Pulmonary artery endothelial cell (primary cell): ENCODE measurements around the gene FMNL2. TPM values are rescaled to one million over a fixed set of nuclear protein-coding genes. Genes with fewer than 3 reads are reported as not detected.
"Not testable (repeated sequence)": the region's sequence is repeated elsewhere in the genome, so short reads cannot be mapped to it uniquely, and the experiment has no call there.

Source experiments
- DNase-seq: peaks from one replicate; pipeline ENCODE4 v3.0.0-alpha.2; 2011; ENCODE audit warnings: low read depth, low spot score
- total RNA-seq: library from RNA; depleted of rRNA; stranded (reverse); fragments of >200 nt; gene quantifications from 2 replicates; pipeline ENCODE4 v1.2.3, GENCODE V29; 2014

Gene FMNL2
- total RNA-seq, 1 donor from 2014 or later: 26.6 TPM

DNA sequence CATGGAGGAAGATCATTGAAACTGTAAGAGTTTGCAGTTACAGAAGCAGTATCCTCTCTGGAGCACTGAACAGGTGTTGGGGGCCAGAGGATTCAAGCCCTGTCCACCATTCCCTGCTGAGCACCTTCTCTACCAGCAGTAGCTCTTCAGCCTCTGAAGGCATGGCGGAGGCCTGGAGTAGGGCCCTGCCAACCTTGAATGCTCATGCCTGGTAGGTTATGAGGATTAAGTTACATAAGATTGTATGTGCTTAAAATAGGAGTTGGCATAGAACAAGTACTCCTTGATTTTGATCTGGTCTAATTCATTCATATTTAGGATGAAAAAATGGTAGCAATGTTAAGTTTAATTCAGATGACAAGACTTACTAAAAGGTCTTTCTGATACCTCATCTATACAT, 40.2 kb downstream of the FMNL2 start:
- DNase-seq: no peak

DNA sequence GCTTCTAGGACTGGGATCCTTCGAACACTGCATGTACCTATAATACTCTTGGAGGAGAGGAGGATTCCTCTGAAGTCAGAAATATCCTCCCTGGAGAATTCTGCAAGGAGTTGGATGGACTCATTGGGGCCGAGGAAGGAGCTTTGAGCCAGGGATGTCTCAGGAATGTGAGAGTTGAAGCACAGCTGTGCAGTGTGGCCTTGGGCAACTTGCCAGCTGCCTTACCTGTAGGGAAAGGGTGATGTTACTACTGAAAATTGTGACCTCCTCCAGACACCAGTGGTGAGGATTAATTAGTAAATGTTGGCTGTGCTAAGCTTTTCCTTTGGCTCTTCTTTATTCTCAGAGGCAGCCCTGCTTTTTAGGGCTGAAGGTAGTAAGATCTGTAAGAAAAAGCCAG, 41.4 kb downstream of the FMNL2 start:
- no peak for DNase-seq

DNA sequence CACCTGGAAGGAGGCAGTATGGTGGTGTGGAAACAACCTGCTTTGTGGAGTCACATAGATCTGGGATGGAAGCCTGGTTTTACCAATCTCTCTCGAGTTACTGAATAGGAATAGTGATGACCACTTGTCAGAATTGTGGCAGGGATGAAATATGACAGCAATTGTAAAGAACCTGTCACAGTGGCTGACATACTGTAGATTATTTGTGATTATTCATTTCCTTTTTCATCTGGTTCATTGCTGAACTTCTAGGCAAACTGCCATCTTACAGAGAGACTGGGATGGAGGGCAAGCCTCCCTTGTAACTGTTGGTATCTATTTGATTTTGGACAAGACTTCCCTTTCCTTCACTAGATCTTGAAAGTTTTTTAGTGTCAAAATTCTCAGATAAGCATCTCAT, 42.0 kb downstream of the FMNL2 start:
- no peak for DNase-seq

DNA sequence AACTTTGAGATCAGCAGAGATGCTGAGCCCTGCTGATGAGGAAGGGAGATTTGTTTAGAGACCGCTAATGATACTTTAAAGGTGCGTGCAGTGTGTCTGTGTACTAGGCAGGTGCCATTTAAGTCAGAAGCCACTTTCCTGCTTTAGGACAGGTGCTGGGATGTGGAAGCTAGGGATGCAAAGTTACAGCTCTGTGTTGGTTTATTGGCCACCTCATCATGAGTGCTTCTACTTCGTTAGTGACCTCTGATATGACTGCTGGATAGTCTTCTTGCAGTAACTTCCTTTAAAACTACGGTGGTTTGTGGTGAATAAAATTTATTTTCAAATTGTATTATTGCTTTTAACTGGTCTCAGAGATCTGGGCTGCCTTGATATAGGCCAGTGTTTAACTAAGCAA, 44.1 kb downstream of the FMNL2 start:
- DNase-seq: no peak

DNA sequence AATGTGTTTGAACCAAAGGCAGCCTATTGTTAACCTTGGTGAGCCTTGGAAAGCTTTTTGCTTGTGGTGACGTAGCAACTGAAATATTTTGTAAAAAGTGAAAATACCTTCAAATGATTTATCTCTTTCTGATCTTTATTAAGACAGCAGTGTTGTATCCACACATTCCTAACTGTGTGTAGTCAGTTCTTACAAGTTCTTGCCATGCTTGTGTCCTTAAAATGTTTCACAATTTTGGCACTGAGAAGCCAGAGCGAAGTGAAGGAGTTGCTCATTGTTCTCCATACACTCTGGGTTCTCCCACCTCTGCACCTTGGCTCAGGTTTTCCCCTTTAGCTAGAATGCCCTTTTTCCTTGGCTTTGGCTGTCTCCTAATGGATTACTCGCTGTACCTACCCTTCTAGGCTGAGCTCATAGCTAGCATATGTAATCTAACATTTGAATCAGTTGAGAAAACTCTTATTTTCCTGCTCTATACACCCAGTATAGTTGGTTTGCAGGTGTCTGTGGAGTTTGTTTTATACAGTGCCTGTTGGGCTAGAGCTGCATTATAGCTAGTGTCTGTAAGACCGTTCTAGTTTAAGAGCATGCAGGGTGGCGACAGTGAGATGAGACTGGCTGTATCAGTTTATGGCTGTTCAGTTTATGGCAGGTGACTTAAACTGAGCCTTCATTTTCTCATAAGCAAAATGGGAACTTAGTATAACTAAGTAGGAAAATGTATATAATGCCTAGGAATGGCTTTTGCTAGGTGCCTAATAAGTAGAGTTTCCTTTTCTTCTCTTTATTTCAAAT, 45.5 kb downstream of the FMNL2 start:
- DNase-seq: no peak

DNA sequence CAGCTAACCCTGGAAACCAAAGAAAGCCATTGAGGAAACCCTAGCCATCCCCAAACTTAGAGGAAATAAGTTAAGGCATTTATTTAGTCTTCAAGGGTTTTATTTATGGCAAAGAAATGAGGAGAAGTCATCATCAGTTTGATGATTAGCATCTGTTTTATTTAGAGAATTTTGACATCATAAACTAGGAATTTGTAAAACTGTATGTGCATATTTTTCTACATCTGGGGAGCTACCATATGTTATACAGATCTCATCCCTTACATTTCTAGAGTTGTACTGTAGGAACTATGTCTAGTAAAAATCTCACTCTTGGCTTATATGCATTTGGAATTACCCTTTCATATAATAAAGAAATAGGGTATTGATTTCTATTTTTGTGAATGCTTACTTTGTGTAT, 48.7 kb downstream of the FMNL2 start:
- no peak for DNase-seq

DNA sequence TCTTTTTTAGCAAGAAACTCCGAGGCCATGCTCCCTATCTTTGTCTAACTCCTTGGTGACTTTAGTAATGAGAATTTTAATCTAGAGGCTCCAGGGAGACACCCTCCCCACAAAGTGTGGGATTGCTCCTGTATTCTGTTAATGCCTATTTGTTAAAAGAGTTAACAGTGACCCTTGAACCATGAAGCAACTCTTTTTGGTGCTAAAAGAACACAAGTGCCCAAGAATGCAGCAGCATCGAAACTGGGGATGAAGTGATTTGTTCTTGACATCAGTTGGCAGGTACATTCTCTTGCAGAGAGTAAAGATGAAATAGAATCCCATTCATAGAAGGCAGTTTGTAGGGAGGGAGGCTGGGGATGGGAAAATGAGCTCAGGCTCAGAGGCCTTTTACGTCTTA, 50.0 kb downstream of the FMNL2 start:
- DNase-seq: no peak

DNA sequence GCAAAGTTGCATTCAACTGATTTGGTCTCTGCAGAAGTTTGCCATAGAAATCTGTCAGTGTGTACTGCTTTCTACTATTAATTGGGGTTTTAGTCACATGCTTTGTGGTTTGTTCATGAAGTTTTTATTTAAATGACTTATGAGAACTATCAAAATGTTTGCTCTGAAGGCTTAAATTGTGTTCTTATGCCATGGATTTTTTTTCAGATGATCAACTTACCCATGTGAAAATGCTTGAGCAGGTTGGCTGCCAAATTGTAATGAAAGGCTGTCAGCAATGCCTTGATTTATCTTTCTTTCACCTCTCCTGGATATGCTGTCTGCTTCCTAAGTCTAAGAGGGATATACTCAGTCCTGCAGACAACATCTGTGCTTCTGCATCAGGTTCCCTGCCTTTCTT, 50.7 kb downstream of the FMNL2 start:
- DNase-seq: no peak

DNA sequence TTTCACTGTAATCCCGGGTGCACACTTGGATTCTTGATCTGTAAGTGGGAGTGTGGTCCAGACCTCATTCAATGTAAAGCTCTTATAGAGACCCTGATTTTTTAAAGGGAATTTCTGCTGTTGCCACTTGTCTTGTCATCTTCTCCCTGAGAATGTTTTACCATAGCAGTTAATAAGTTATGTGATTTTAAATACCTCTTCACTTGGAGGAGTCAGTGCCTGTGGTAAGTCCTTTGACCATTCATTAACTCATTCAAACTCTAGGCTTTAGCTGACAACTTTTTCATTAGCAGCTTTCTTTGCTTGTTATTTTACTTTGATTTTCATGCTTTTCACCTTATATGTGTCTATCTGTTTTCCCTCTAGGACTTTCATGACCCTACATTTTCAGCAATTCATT, 51.3 kb downstream of the FMNL2 start:
- no peak for DNase-seq

DNA sequence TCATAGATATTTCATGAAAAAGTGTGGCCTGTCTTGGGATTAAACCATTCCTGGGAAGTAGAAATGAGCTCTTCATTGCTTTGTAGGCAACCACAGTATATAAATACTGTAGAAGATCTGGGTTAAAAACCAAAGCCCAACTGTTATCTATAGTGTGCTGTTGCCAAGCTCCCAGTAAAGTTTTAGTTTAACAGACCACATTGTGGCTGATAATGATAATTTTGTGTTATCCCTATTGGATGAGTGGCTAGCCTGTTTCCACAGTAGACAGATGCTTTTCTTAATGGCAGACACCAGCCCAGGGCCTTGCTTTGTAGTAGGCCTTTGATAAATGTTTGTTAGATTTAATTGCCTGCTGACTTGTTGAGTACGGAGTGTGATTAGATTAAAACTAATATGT, 52.1 kb downstream of the FMNL2 start:
- no peak for DNase-seq

DNA sequence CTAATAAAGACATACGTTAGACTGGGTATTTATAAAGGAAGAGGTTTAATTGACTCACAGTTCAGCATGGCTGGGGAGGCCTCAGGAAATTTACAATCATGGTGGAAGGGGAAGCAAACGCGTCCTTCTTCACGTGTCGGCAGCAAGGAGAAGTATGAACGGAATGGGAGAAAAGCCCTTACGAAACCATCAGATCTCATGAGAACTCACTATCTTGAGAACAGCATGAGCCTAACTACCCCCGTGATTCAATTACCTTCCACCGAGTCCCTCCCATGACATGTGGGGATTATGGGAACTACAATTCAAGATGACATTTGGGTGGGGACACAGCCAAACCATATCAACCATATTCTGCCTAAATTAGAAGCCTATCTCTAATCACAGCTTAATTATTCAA, 53.3 kb downstream of the FMNL2 start:
- not testable (repeated sequence) for DNase-seq

DNA sequence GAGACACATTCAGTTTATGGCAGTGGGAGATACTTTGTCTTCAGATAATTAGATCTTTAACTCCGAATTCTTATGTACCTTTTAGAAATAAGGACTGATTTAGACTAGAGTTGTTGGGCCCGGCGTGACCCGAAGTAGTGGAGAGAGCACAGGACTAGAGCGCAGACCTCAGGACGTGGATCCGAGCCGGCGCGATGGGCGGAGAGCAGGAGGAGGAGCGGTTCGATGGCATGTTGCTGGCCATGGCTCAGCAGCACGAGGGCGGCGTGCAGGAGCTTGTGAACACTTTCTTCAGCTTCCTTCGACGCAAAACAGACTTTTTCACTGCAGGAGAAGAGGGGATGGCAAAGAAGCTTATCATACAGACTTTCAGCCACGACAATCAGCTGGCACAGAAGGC, 54.5 kb downstream of the FMNL2 start:
- DNase-seq: no peak

DNA sequence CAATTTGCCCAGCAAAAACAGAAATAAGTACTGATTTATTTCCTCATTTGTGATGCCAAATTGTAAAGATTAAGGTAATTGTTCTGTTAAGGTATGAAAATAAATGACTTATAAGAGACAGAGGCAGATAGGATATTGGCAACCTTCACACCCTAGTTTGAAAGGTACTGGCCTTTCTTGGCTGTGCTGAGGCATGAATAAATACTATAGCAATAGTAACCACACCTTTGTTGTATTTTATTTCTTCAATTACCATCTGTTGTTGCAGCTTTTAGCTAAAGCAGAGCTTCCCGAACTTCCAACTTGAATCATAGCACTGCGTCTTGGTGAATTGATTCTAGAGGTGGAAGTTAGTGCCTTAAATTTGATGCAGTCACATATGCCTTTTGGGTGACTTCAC, 55.9 kb downstream of the FMNL2 start:
- no peak for DNase-seq

DNA sequence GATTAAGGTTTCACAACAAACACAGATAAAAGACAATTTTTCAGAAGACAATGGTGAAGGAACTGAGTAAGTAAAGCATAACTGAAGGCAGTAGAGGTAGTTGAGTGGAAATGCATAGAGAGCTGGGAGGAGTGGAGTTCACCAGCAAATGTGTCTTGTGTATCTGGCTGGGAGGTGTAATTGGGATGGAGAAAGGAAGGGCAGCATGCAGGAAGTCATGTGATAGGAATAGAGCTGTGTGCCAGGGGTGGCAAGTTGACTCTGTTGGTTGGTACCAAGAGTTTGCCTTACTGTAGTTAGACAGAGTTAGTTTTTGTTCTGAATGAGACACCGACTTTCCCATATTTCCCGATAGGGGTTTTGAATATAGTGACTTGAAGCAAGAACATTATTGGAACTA, 56.3 kb downstream of the FMNL2 start:
- DNase-seq: no peak

DNA sequence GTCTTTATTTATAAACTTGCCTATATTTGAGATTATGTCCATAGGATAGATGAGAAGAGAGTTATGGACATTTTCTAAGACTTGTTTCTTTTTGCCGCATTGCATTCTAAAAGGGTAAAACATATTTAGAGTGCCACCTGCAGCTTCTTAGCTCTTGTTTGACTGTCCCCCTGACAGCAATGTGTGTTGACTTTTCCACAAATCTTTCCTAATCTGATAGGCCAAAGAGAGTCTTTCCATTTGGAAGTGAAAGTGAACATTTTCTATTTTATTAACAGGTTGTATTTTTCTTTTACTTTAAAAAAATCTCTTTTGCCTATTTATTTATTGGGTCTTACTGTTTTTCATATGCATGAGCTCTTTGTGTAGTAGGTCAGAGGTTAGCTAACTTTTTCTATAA, 58.4 kb downstream of the FMNL2 start:
- no peak for DNase-seq

DNA sequence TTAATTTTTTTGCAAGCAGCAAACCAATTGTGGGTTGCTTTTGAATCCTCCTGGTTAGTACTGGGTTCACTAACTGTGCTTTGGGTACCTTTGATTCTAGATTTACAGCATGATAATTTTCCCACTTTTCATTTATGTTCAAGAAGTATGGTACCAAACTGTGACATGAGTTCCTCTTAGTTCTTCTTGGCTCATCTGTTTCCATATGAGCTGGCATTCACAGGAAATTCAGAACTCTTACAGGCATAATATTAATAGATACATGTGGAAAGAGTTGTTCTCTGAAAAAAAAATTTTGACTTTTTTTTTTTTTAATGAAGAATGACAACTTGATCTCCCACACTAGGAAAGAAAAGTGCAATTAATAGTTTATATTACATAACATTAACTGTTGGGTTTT, 59.4 kb downstream of the FMNL2 start:
- DNase-seq: no peak

DNA sequence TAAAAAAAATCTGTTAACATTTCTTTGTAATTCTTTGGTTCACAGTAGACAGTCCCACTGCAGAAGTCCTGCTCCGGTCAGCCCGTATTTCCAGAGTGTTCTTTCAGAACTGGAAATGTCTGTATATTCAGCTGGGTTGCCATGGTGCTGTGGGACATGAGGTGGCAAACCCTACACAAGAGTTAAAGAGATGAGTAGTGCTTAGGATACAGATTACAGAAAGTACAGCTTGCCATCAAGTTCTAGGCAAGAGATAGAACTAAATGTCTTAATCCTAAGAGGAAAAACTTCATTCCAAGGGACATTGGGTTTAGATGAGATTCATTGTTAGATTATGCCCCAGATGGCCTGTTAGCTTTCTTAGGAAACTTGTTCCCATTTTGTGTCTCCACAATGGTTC, 60.1 kb downstream of the FMNL2 start:
- no peak for DNase-seq

DNA sequence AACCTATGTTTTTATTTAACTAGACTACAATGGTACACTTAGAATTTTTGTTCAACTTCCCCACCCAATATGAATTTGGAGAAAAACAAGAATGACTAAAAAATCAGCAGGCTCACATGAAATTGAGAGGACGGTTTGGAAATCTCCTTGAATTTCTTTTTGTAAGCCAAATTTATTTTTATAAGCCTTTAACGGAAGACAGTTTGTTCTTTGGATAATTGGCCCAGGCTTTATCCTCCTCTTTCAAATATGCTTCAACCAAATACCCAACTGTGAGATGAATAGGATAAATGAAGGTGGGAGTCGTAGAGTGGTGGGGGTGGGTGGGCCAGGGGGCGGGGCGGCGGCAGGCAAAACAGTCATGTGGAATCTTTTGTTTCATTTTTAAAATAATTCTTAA, 60.6 kb downstream of the FMNL2 start:
- no peak for DNase-seq

DNA sequence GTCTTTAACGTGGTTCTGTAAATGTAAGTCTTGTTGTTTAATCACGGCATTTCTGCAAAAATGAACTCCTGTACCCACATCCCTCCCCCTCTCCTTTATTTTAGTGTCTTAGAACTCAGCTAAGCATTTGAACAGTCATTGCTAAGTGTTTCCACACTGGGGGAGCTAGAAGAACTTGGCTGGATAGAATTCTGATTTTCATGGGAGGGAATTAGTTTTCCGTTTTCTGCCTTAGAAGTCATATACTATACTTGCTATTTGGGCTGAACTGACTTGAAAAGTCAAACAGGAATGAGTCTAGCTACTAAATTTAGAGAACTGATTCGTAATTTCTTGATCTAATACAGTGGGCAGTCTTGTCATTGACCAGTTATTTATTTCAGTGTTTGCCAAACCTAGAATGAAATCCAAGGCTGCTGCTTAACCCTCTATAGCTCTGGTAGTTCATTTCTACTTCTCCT, 61.1 kb downstream of the FMNL2 start:
- no peak for DNase-seq

DNA sequence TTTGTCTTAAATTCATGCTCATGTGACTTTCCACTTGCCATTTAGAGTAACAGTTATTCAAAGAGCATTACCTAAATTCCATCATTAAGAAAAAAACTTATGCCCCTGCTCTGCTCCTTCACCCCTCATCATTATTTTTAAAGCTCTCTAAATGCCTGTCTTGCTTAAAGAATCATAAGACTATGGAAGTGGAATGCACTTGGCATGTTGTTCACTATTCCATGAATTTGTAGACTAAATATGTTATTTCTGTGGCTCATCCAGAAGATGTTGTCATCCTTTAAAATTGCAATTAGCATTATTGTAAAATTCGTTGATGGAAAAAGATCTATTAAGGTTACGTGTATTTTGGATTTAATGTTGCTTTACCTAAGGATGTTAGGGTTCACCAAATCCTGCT, 61.8 kb downstream of the FMNL2 start:
- no peak for DNase-seq

DNA sequence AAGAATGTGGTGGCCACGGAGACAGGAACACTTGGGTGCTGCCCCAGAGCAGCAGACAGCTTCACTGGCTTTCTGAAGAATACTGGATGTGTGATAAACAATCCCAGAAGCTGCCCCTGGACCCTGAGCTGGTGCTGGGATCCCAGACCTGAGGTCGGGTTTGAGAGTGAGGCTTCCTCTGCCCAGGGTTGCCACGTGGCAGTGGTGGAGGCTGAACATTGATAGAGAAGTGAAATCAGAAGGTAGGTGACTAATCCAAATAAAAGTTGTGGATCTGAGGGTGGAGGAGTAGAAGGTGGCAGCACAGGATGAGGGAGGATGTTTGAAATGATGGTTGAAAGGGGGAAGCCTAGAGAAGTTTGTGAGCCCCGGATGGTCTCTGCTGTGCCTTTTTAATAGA, 64.0 kb downstream of the FMNL2 start:
- DNase-seq: no peak

DNA sequence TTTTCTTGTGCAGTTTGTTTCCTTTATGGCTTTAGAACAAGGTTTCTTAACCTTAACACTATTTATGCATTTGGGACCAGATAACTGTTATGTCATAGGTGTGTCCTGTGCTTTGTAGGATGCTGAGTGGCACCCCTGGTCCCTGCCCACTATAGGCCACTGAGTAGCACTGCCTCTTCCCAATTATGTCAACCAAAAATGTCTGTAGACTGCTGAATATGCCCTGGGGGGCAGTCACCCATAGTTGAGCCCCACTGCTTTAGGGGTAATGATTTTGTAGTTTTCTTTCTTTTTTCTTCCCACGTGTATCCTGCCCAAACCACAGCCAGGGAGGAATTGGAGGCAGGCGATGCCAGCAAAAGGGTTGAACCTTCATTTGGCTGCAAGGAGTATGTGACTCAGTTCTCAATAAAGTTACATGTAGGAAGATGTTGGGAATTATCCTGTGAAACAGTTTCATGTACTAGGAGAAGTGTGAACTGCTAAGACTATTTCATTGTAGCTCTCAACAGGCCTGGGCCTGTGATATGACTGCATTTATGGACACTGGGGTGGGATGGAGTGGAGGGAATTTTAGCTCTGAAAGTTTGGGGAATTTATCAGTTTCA, 65.7 kb downstream of the FMNL2 start:
- DNase-seq: no peak
